Tongue (tissue), 2 donors: ENCODE data around the gene SLC45A3. TPM values are rescaled to one million over a fixed set of nuclear protein-coding genes. Genes with fewer than 3 reads are reported as not detected.
A peak's percentile ranks its signal among the peaks of the same experiment; 100 is the strongest.
"Not testable (repeated sequence)": the region's sequence is repeated elsewhere in the genome, so short reads cannot be mapped to it uniquely, and the experiment has no call there.

Source experiments
- DNase-seq: peaks from one replicate; pipeline ENCODE4 v3.0.0-alpha.2; 2015
- total RNA-seq: library from RNA; depleted of rRNA; stranded (reverse); fragments of >200 nt; gene quantifications from one replicate; pipeline ENCODE4 v1.2.3, GENCODE V29; 2014

Gene SLC45A3
- total RNA-seq = 4.2 TPM

- peak; percentile 50 for DNase-seq
These were observed at the start of gene SLC45A3 for GRCh38 chr1:205680073-205680851. Gene SLC45A3 (minus strand): TSS chr1:205680509. CDS start chr1:205664656, 15,853 bp downstream.

GRCh38 chr1:205726619-205727125, 46.4 kb upstream of the SLC45A3 start:
- no peak for DNase-seq

- DNase-seq = no peak
These were observed 45.2 kb upstream of the SLC45A3 start for GRCh38 chr1:205725514-205725913.

GRCh38 chr1:205720740-205721139, 40.4 kb upstream of the SLC45A3 start:
- DNase-seq = not testable (repeated sequence)

GRCh38 chr1:205719762-205720161, 39.5 kb upstream of the SLC45A3 start:
- no peak for DNase-seq

GRCh38 chr1:205719015-205719414, 38.7 kb upstream of the SLC45A3 start:
- no peak for DNase-seq

GRCh38 chr1:205716371-205717132, 36.2 kb upstream of the SLC45A3 start:
- DNase-seq = no peak

- no peak for DNase-seq
These were observed 35.3 kb upstream of the SLC45A3 start for GRCh38 chr1:205715628-205716027.

GRCh38 chr1:205714906-205715246, 34.6 kb upstream of the SLC45A3 start:
- DNase-seq = no peak

GRCh38 chr1:205714190-205714905, 34.0 kb upstream of the SLC45A3 start:
- DNase-seq = peak; percentile 37

- peak; percentile 91 for DNase-seq
These were observed 31.1 kb upstream of the SLC45A3 start for GRCh38 chr1:205711105-205712048.

GRCh38 chr1:205710201-205711062, 30.1 kb upstream of the SLC45A3 start:
- no peak for DNase-seq

GRCh38 chr1:205709640-205710039, 29.3 kb upstream of the SLC45A3 start:
- DNase-seq = no peak

GRCh38 chr1:205709059-205709398, 28.7 kb upstream of the SLC45A3 start:
- DNase-seq = peak; percentile 51

GRCh38 chr1:205706601-205707502, 26.5 kb upstream of the SLC45A3 start:
- no peak for DNase-seq

- no peak for DNase-seq
These were observed 24.6 kb upstream of the SLC45A3 start for GRCh38 chr1:205704903-205705302.

- DNase-seq = no peak
These were observed 22.8 kb upstream of the SLC45A3 start for GRCh38 chr1:205703072-205703471.

- no peak for DNase-seq
These were observed 21.6 kb upstream of the SLC45A3 start for GRCh38 chr1:205701891-205702290.

- no peak for DNase-seq
These were observed 21.1 kb upstream of the SLC45A3 start for GRCh38 chr1:205701420-205701819.
